MG63 (cell line): ENCODE measurements around the gene MGAT5B. TPM values are rescaled to one million over a fixed set of nuclear protein-coding genes. Genes with fewer than 3 reads are reported as not detected.
"Not testable (repeated sequence)": the region's sequence is repeated elsewhere in the genome, so short reads cannot be mapped to it uniquely, and the experiment has no call there.

Experiments used
- DNase-seq: peaks from one replicate; pipeline ENCODE4 v3.0.0-alpha.2; 2020
- H3K27me3 ChIP-seq: fragments of 250-450 bp; sonication (Bioruptor Pico); 2 replicates; pipeline ENCODE4 v1.5.1; 2020; ENCODE audit warnings: mild to moderate bottlenecking, moderate library complexity
- H3K36me3 ChIP-seq: fragments of 250-450 bp; sonication (Bioruptor Pico); 2 replicates; pipeline ENCODE4 v1.5.1; 2020; ENCODE audit warnings: mild to moderate bottlenecking, moderate library complexity
- H3K4me3 ChIP-seq: fragments of 250-450 bp; sonication (Bioruptor Pico); 2 replicates; pipeline ENCODE4 v1.5.1; 2020; ENCODE audit warnings: mild to moderate bottlenecking, moderate library complexity
- H3K9me3 ChIP-seq: fragments of 250-450 bp; sonication (Bioruptor Pico); 2 replicates; pipeline ENCODE4 v1.5.1; 2020; ENCODE audit warnings: mild to moderate bottlenecking, moderate library complexity
- total RNA-seq: library from RNA; depleted of rRNA; stranded (reverse); fragments of >200 nt; shearing (Covaris generic); gene quantifications from 2 replicates; pipeline ENCODE4 v1.2.3, GENCODE V29; 2014; ENCODE audit warnings: low replicate concordance

The MGAT5B gene
- total RNA-seq, 1 experiment from 2014 or later, result 2.4 TPM

- no peaks in the 10 kb centered on the region for H3K9me3 ChIP-seq
- no peak overlapping the region for H3K4me3 ChIP-seq
- H3K36me3 ChIP-seq, result no peaks in the 10 kb centered on the region
- no peak for DNase-seq
- no peaks in the 10 kb centered on the region for H3K27me3 ChIP-seq
Observed at GRCh38 chr17:76962858-76963257, 94.7 kb downstream of the MGAT5B start.

DNA sequence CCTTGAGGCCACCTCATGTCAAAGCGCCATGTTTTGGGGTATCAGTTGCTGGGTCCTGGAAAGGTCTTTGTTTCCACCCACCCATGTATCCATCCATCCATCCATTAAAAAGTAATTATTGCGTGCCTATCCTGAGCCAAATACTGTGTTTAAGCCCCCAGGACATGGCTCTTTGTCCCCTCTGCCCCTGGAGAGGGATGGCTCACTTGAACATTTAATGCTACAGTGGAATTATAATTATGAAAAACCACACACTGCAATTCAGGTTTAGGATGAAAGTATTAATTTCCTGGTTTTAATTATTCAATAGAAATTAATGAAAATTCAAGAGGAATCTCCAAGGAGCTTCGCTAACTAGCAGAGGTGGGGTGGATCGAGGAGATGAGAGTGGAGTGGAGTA is 97.8 kb downstream of the MGAT5B start:
- Histone ChIP-seq H3K27me3 (no peaks in the 10 kb centered on the region), H3K9me3 (no peaks in the 10 kb centered on the region)
- DNase-seq, result no peak

GRCh38 chr17:76966486-76967181 is 98.4 kb downstream of the MGAT5B start:
- Histone ChIP-seq H3K27me3 (no peaks in the 10 kb centered on the region), H3K36me3 (no peaks in the 10 kb centered on the region), H3K4me3 (no peak overlapping the region), H3K9me3 (no peaks in the 10 kb centered on the region)
- no peak for DNase-seq

More for the DNA sequence above, 97.8 kb downstream of the MGAT5B start:
- no peak overlapping the region for H3K4me3 ChIP-seq
- H3K36me3 ChIP-seq, result no peaks in the 10 kb centered on the region

GRCh38 chr17:76967762-76968161 is 99.6 kb downstream of the MGAT5B start:
- H3K36me3 ChIP-seq, result no peaks in the 10 kb centered on the region
- DNase-seq, result no peak
- no peaks in the 10 kb centered on the region for H3K27me3 ChIP-seq
- H3K4me3 ChIP-seq, result no peak overlapping the region
- H3K9me3 ChIP-seq, result no peaks in the 10 kb centered on the region

GRCh38 chr17:76968707-76969597 is 100.7 kb downstream of the MGAT5B start:
- H3K36me3 ChIP-seq, result no peaks in the 10 kb centered on the region
- no peak for DNase-seq
- H3K9me3 ChIP-seq, result no peaks in the 10 kb centered on the region
- H3K4me3 ChIP-seq, result no peak overlapping the region
- H3K27me3 ChIP-seq, result no peaks in the 10 kb centered on the region

DNA sequence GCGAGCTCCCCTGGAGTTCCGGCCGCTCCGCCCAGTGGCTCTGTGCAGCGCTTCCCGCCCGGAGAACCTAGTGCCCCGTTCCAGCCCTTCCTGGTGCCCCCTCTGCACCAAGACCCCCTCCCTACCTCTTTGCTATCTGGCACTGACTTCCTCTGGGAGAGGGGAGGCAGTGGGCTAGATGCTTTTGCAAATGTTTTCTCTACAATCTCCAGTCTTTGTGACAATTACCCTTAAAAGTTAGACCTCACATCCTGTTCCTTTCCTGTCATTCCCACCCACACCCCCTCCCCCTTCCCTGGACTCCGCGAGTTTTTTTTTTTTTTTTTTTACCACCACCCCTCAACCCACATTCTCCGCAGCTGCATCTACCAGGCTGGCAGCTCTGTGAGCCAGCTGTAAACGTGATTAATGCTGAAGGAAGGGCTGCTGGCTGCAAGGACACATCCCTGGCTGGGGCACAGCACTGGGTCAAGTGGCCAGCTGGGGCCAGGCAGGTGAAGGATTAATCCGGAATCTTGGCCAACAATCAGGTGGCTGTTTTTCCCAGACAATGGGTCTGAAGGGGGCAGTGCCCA is 101.5 kb downstream of the MGAT5B start:
- no peak overlapping the region for H3K4me3 ChIP-seq
- H3K27me3 ChIP-seq, result no peaks in the 10 kb centered on the region; the same call in 1 of the 2 replicates
- H3K9me3 ChIP-seq, result no peaks in the 10 kb centered on the region
- DNase-seq, result peak; percentile 41
- no peaks in the 10 kb centered on the region for H3K36me3 ChIP-seq

GRCh38 chr17:76970228-76970627 is 102.0 kb downstream of the MGAT5B start:
- H3K9me3 ChIP-seq, DNase-seq, H3K27me3 ChIP-seq, H3K4me3 ChIP-seq, H3K36me3 ChIP-seq: not testable (repeated sequence)

DNA sequence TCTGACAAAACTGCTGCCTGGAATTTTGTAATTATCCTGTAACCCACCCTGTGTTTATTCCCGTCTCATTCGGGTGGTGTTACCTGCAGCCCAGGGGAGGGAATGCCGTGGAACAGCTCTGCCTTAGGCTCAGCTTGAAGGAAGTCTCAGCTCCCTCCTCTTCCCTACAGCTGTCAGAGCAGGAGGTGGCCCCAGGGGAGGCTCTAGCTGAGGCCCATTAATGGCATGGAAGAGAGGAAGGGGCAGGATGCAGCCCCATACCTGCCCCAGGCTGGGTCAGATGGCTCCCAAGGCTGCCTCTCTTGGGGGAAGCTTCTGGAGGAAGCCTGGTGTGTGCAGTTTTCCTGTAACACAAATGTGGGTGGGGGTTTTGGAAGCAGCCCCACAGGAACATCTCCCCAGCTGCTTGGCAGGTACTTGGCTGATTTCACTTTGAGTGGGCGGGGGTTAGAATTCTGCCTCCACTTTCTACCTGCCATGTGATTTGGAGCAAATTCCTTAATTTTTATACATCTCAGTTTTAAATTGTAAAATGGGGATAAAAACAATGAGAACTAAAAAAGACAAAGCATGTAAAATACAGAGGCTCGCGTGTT is 103.9 kb downstream of the MGAT5B start:
- H3K36me3 ChIP-seq, result no peaks in the 10 kb centered on the region
- no peaks in the 10 kb centered on the region for H3K9me3 ChIP-seq
- H3K27me3 ChIP-seq, result no peaks in the 10 kb centered on the region; the same call in 1 of the 2 replicates
- DNase-seq, result no peak
- H3K4me3 ChIP-seq, result no peak overlapping the region

DNA sequence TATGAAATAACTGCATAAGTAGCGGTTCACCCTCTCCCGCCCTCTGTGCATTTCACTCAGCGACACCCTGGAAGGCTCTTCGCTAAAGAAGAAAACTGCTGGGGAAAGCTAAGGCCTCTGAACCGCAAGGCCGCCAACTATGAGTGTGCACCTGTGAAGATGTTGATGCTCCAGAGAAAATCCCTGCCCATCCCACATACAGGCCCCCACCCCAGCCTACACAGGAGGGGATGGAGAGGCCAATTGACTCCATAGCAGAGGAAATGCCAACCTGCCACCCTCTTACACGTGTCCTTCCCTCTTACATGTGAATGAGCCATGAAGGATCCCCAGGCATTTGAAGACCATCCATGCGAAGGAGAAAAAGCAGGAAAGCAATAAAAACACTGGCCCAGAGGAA is 104.8 kb downstream of the MGAT5B start:
- H3K27me3 ChIP-seq, result peaks cover 2% of the 10 kb centered on the region
- H3K36me3 ChIP-seq, result no peaks in the 10 kb centered on the region
- H3K9me3 ChIP-seq, result 0 out of 2 replicates have a peak, but pooled peaks cover 2% of the 10 kb centered on the region
- DNase-seq, result no peak
- H3K4me3 ChIP-seq, result no peak overlapping the region

DNA sequence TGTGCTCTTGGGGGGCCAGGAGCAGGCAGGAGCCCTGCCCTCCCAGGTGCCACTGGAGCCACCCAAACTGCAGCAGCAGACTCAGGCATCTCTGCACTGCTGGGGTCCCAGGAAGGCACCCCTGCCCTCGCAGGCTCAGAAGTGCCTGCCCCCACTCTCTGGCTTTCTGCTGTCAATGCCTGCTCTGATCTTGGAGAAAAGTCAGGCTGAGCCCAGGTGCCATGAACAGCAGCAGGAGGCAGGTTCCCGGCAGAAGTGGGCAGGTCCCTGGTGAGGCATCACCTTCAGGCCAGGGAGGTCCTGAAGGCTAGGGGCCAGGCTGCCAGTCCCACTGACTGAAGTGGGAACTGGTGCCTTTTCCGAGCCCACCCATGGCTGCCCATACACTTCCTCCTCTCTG is 106.5 kb downstream of the MGAT5B start:
- no peak for DNase-seq
- Histone ChIP-seq H3K4me3 (no peak overlapping the region), H3K27me3 (peaks cover 2% of the 10 kb centered on the region), H3K36me3 (no peaks in the 10 kb centered on the region), H3K9me3 (0 out of 2 replicates have a peak, but pooled peaks cover 5% of the 10 kb centered on the region)

- H3K36me3 ChIP-seq, H3K9me3 ChIP-seq, H3K4me3 ChIP-seq, H3K27me3 ChIP-seq, DNase-seq: not testable (repeated sequence)
Observed at GRCh38 chr17:76978050-76978449, 109.8 kb downstream of the MGAT5B start.

DNA sequence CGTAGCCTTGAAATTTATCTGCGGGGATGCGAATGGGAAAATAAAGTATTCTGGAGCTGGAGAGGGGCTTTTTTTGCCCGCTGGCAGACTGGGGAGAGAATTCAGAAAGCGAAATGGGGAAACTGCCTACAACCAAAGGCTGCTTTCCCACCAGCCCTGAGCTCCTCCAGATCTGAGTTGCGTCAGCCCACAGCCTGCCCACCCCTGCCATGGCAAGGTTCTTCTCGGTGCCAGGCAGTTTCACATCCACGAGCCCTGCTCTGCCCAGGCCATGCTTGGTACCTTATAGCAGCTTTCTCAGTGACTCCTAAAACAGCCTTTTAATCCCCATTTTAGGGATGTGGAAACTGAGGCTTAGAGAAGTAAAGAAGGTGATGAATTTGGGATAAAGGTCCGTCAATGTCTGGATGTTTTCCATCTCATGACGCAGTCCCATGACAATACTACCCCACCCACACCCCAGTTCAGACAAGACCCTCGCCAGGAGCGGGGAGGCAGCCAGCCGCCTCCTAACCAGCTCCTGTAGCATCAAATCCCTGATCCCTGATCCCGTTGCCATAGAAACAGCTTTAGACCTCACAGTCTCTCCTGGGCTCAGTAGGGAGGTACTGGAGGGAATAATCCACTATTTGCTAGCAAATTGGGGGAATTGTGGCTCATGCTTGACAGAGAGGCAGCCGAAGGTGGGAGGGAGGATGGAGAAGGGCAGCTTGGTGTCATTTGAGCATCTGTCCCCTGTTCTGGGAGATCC is 113.5 kb downstream of the MGAT5B start:
- peaks cover 2% of the 10 kb centered on the region; the same call in 1 of the 2 replicates for H3K27me3 ChIP-seq
- 0 out of 2 replicates have a peak, but pooled peaks cover 5% of the 10 kb centered on the region for H3K9me3 ChIP-seq
- no peak overlapping the region for H3K4me3 ChIP-seq
- no peaks in the 10 kb centered on the region for H3K36me3 ChIP-seq
- no peak for DNase-seq

- H3K4me3 ChIP-seq, result no peak overlapping the region
- H3K36me3 ChIP-seq, result no peaks in the 10 kb centered on the region
- 0 out of 2 replicates have a peak, but pooled peaks cover 5% of the 10 kb centered on the region for H3K9me3 ChIP-seq
- no peak for DNase-seq
- H3K27me3 ChIP-seq, result peaks cover 2% of the 10 kb centered on the region; the same call in 1 of the 2 replicates
Observed at GRCh38 chr17:76982408-76983074, 114.3 kb downstream of the MGAT5B start.

DNA sequence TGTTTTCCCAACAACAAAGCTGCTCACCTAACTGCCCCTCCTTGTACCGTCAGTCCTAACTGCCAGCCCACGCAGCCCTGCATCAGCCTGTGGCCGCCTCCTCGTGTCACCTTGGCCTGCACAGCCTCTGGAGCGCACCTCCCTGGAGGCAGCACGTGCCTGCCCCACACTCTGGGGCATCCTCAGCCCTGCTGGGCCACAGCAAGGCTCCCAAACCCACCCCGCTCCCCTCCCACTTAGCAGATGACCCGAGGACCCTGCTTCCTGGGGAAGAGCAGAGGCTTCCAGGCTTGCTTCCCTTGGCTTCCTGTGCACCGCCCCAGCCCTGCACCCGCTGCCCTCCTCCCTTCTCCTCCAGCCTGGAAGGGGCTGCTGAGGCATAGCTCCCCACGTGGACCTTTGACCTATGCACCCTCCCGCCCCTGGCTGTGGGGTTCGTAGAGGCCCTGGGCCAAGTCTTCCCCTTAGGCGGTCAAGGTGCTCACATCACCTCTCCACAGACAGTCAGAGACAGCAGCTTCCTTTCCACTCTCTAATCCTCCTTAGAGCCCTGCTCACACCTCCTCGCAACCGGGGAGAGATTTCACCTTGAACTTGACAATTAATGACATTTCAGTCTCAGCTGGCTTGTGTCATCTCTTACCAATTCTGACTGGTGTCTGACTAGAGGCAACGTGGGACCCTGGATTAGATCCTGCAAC is 115.0 kb downstream of the MGAT5B start:
- no peak overlapping the region for H3K4me3 ChIP-seq
- 0 out of 2 replicates have a peak, but pooled peaks cover under 1% of the 10 kb centered on the region for H3K9me3 ChIP-seq
- DNase-seq, result no peak
- no peaks in the 10 kb centered on the region for H3K27me3 ChIP-seq
- H3K36me3 ChIP-seq, result no peaks in the 10 kb centered on the region

DNA sequence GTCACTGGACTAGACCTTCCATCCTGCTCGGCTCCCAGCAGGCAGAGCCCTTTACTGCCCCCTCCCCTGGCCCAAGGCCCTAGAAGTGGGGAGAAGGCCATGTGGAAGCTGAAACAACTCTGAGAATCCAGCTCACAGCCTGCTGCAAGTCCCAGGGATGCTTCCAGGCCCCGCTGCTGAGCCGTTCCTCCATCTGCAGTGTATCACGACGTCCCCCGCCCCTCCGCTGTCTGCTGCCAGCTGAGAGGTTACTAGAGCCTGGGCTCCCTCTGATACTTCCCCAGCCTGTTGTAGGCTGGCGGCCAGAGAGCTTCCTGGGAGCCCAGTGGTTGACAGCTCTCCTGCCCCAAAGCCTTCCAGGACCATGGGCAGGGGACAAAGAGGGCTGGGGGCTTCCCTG is 118.2 kb downstream of the MGAT5B start:
- no peaks in the 10 kb centered on the region for H3K9me3 ChIP-seq
- no peaks in the 10 kb centered on the region for H3K36me3 ChIP-seq
- H3K27me3 ChIP-seq, result no peaks in the 10 kb centered on the region
- no peak for DNase-seq
- H3K4me3 ChIP-seq, result no peak overlapping the region
